HG03097 (cell line): ENCODE results near the gene AKR1D1.
"Not testable (repeated sequence)": the region's sequence is repeated elsewhere in the genome, so short reads cannot be mapped to it uniquely, and the experiment has no call there.

Experiments used
- ATAC-seq: cut with Tn5 transposase; IDR thresholded peaks from one replicate; pipeline ENCODE4 v1.9.1; 2021; ENCODE audit not compliant: unreplicated experiment, low FRiP score

Gene AKR1D1

DNA sequence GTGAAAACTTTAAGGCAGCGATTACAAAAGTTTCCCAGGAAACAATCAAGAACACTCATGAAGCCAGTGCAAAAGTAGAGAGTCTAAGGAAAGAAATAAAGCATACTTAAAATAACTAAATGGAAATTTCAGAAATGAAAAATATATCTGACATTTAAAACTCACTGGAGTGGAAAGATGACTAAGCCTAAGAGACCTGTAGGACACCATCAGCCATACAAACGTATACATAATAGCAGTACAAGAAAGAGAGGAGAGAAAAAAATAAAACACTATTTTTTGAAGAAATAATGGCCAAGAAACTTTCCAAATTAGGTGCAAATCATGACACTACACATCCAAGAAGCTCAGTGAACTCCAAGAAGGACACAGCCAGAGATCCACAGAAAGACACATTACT is 5.4 kb upstream of the AKR1D1 start:
- no peak for ATAC-seq

- no peak for ATAC-seq
These were observed 3.5 kb upstream of the AKR1D1 start for GRCh38 chr7:138072726-138073125.

- no peak for ATAC-seq
These were observed 2.1 kb upstream of the AKR1D1 start for GRCh38 chr7:138074121-138074520.

- no peak for ATAC-seq
These were observed 1.7 kb upstream of the AKR1D1 start for GRCh38 chr7:138074540-138074939.

GRCh38 chr7:138075350-138075749 is 909 bp upstream of the AKR1D1 start:
- no peak for ATAC-seq

- not testable (repeated sequence) for ATAC-seq
These were observed 473 bp upstream of the AKR1D1 start for GRCh38 chr7:138075786-138076185.

DNA sequence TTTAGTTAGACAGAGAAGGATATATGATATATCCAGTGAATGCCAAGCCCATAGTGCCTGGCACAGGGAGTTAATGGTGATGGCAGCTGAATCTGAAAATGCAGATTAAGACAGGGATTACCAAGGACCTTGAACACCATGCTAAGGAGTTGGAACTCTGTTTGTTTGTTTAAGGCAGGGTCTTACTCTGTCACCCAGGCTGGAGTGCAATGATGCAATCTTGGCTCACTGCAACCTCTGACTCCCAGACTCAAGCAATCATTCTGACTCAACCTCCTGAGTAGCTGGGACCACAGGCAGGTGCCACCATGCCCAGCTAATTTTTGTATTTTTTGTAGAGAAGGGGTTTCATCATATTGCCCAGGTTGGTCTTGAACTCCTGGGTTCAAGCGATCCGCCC is 1.6 kb downstream of the AKR1D1 start:
- ATAC-seq: no peak

GRCh38 chr7:138079137-138079536 is 2.9 kb downstream of the AKR1D1 start:
- ATAC-seq: no peak

- ATAC-seq: no peak
These were observed 5.6 kb downstream of the AKR1D1 start for GRCh38 chr7:138081868-138082267.

GRCh38 chr7:138083859-138084258 is 7.6 kb downstream of the AKR1D1 start:
- ATAC-seq: no peak

DNA sequence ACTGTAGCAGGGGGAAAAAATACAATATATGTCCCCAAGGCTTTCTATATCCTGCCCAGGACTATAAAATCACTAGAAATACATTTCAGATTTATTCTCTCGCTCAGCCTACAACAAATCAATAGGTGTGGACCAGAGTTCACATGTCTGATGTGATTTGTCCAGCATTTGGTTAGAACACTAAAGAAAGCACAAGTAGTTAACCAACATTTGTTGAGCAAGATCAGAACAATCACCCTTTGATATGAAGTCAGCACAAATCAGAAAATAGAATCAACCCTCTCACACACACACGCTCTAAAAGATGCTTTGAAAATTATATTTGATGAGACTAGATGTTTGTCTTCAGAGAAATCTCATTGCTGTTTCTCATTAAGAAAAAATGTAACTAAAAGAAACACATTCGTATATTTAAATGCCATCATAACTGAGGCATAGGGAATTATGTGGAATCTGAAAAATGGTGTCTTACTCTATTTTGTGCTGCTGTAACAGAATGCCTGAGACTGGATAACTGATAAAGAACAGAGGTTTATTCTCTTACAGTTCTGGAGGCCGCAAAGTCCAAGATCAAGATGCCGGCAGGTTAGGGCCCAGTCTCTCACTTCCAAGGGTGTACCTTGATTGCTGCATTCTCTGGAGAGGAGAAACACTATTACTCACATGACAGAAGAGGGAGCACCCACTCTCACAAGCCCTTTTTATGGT is 10.5 kb downstream of the AKR1D1 start:
- ATAC-seq: no peak

- no peak for ATAC-seq
These were observed 13.0 kb downstream of the AKR1D1 start for GRCh38 chr7:138089080-138089901.

DNA sequence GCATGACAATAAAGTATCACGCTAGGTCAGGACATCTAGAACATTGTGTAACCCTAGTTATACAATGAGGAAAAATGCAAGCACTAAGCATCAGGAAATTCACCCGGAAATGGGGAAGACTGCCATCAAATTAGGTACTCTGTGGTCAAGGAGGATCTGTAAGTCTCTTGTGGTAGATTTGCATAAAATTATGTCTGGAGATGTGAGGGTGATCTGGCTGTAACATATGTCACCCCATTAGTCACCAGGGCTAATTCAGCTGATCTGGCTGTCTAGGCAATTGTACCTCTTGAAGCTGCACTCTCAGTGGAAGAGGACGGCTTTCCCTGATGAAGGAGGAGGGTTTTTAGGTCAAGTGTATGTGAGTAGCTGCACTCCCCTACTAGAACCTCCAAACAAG is 14.8 kb downstream of the AKR1D1 start:
- no peak for ATAC-seq

- ATAC-seq: not testable (repeated sequence)
These were observed 15.6 kb downstream of the AKR1D1 start for GRCh38 chr7:138091840-138092239.

DNA sequence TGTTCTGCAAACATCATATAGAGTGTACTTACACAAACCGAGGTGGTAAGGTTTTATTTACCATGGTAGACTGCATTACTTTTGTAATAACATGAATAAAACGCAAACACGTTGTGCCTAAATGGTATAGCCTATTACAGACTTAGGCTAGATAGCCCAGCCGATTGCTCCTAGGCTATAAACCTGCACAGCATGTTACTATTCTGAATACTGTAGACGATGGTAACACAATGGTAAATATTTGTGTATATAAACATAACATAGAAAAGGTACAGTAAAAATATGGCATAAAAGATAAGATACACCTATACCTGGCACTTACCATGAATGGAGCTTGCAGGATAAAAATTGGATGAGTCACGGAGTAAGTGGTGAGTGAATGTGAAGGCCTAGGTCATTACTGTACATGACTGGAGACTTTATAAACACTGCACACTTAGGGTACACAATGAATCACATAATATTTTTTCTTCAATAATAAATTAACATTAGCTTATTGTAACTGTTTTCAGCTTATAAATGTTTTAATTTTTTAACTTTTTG is 16.3 kb downstream of the AKR1D1 start:
- no peak for ATAC-seq

GRCh38 chr7:138095972-138096935 is 20.0 kb downstream of the AKR1D1 start:
- ATAC-seq: no peak

- no peak for ATAC-seq
These were observed 20.9 kb downstream of the AKR1D1 start for GRCh38 chr7:138097064-138097741.

DNA sequence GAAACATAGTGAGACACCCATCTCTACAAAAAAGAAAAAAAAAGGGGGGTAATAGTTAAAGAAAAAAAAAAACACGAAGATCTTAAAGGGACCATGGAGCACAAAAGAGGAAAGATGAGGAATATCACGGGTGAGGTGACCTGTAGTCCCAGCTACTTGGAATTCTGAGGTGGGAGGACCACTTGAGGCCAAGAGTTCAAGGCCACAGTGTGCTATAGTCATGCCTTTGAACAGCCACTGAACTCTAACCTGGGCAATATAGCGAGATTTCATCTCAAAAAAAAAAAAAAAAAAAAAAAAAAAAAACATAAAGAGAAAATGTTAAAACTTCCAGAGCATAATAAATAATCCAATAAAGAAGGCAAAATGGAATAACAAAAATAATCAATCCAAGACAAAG is 23.6 kb downstream of the AKR1D1 start:
- no peak for ATAC-seq

DNA sequence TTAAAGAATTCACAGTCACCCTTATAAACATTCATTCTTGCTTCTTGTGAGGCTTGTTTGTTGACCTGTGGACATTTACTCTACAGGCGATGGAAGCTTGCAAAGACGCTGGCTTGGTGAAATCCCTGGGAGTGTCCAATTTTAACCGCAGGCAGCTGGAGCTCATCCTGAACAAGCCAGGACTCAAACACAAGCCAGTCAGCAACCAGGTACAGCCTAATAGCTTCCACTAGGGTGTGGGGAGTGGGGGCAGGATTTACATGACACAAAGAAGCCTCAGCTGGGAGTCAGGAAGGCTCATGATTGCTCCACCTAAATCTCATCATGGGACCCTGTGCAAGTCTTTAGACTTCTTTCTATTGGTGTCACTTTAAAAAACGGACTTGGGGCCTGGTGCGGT is 29.0 kb downstream of the AKR1D1 start:
- no peak for ATAC-seq

DNA sequence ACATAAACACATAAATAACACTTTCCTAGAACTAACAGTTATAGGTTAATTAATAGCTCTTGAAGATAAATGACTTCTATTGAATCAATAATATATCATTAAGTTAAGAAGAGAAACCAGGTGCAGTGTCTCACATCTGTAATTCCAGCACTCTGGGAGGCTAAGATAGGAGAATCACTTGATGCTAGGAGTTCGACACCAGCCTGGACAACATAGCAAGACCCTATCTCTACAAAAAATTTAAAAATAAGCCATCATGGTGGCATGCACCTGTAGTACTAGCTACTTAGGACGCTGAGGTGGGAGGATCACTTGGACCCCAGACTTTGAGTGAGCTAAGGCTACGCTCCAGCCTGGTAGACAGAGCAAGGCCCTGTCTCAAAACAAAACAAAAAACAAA is 38.8 kb downstream of the AKR1D1 start:
- ATAC-seq: no peak
